Measurements from ENCODE around the gene PRKCB. TPM values are rescaled to one million over a fixed set of nuclear protein-coding genes. Genes with fewer than 3 reads are reported as not detected.
"Not testable (repeated sequence)": the region's sequence is repeated elsewhere in the genome, so short reads cannot be mapped to it uniquely, and the experiment has no call there.

The PRKCB gene
- total RNA-seq, 3 donors from 2014 or later = 1.3 to 5.3 (median 4.7) TPM

GRCh38 chr16:23907457-23907902 is 71.7 kb downstream of the PRKCB start:
- H3K4me3 ChIP-seq = no peak overlapping the region
- no peaks in the 10 kb centered on the region for H3K36me3 ChIP-seq
- peak overlapping the region; percentile 29 to 32 for H3K27ac ChIP-seq
- no peak for DNase-seq (ENCODE audit: low spot score in 2 of 2)
- intact Hi-C loops (cut with DNase I; ENCODE audit: low total_unique reads) = no loop called here
- no peaks in the 10 kb centered on the region for H3K27me3 ChIP-seq
- no peaks in the 10 kb centered on the region for H3K9me3 ChIP-seq
- H3K4me1 ChIP-seq = no peaks in the 10 kb centered on the region
- TF ChIP-seq CTCF (IDR thresholded peaks at IDR 0.05) (no peak), POLR2AphosphoS5 (IDR thresholded peaks at IDR 0.05) (no peak), POLR2A (IDR thresholded peaks at IDR 0.05) (no peak)

GRCh38 chr16:23907903-23908302 is 72.1 kb downstream of the PRKCB start:
- Histone ChIP-seq H3K36me3 (no peaks in the 10 kb centered on the region), H3K4me1 (no peaks in the 10 kb centered on the region), H3K9me3 (no peaks in the 10 kb centered on the region), H3K4me3 (no peak overlapping the region), H3K27ac (peak overlapping the region; percentile 29 to 32), H3K27me3 (no peaks in the 10 kb centered on the region)
- intact Hi-C loops (cut with DNase I; ENCODE audit: low total_unique reads) = no loop called here
- DNase-seq (ENCODE audit: low spot score in 2 of 2) = no peak
- no peak for TF ChIP-seq CTCF (IDR thresholded peaks at IDR 0.05)
- no peak for TF ChIP-seq POLR2AphosphoS5 (IDR thresholded peaks at IDR 0.05)
- TF ChIP-seq POLR2A (IDR thresholded peaks at IDR 0.05) = no peak

GRCh38 chr16:23908790-23909189 is 73.0 kb downstream of the PRKCB start:
- no peak for TF ChIP-seq POLR2AphosphoS5 (IDR thresholded peaks at IDR 0.05)
- TF ChIP-seq POLR2A (IDR thresholded peaks at IDR 0.05) = no peak
- TF ChIP-seq CTCF (IDR thresholded peaks at IDR 0.05) = no peak
- intact Hi-C loops (cut with DNase I; ENCODE audit: low total_unique reads) = no loop called here
- Histone ChIP-seq H3K27ac (no peak overlapping the region), H3K27me3 (no peaks in the 10 kb centered on the region), H3K4me1 (no peaks in the 10 kb centered on the region), H3K36me3 (no peaks in the 10 kb centered on the region), H3K4me3 (no peak overlapping the region), H3K9me3 (no peaks in the 10 kb centered on the region)
- DNase-seq (ENCODE audit: low spot score in 2 of 2) = no peak

- Histone ChIP-seq H3K9me3 (no peaks in the 10 kb centered on the region), H3K4me1 (no peaks in the 10 kb centered on the region), H3K4me3 (no peak overlapping the region), H3K27ac (no peak overlapping the region), H3K27me3 (no peaks in the 10 kb centered on the region), H3K36me3 (no peaks in the 10 kb centered on the region)
- no peak for DNase-seq (ENCODE audit: low spot score in 2 of 2)
- TF ChIP-seq POLR2A (IDR thresholded peaks at IDR 0.05) = no peak
- no peak for TF ChIP-seq POLR2AphosphoS5 (IDR thresholded peaks at IDR 0.05)
- no peak for TF ChIP-seq CTCF (IDR thresholded peaks at IDR 0.05)
- intact Hi-C loops (cut with DNase I; ENCODE audit: low total_unique reads) = no loop called here
Observed at GRCh38 chr16:23909792-23910418, 74.1 kb downstream of the PRKCB start.

- Histone ChIP-seq H3K4me3 (no peak overlapping the region), H3K9me3 (no peaks in the 10 kb centered on the region), H3K36me3 (no peaks in the 10 kb centered on the region), H3K27ac (no peak overlapping the region), H3K4me1 (no peaks in the 10 kb centered on the region), H3K27me3 (no peaks in the 10 kb centered on the region)
- DNase-seq (ENCODE audit: low spot score in 2 of 2) = no peak
- no peak for TF ChIP-seq CTCF (IDR thresholded peaks at IDR 0.05)
- TF ChIP-seq POLR2A (IDR thresholded peaks at IDR 0.05) = no peak
- TF ChIP-seq POLR2AphosphoS5 (IDR thresholded peaks at IDR 0.05) = no peak
- intact Hi-C loops (cut with DNase I; ENCODE audit: low total_unique reads) = loop anchor here (2.0 kb wide), 1 partner anchor 18 kb away; no protein-coding TSS in a partner anchor
Observed at GRCh38 chr16:23914946-23915530, 79.3 kb downstream of the PRKCB start.

- H3K27ac ChIP-seq; H3K36me3 ChIP-seq; H3K27me3 ChIP-seq; H3K9me3 ChIP-seq; intact Hi-C loops (cut with DNase I; ENCODE audit: low total_unique reads); H3K4me1 ChIP-seq; DNase-seq (ENCODE audit: low spot score in 2 of 2); H3K4me3 ChIP-seq: not testable (repeated sequence)
Observed at GRCh38 chr16:23916552-23916951, 80.8 kb downstream of the PRKCB start.
